ENCODE measurements around the gene ZNF580. TPM values are rescaled to one million over a fixed set of nuclear protein-coding genes. Genes with fewer than 3 reads are reported as not detected.

ZNF580 gene
- total RNA-seq, 1 donor from 2014 or later, result 163 TPM

GRCh38 chr19:55650126-55650557 is 9.3 kb downstream of the ZNF580 start:
- Histone ChIP-seq H3K27me3 (no peaks in the 10 kb centered on the region), H3K27ac (no peak overlapping the region), H3K4me1 (peaks cover 0 to 10% of the 10 kb centered on the region in 2 donors), H3K4me3 (no peak overlapping the region), H3K36me3 (peaks cover 3 to 5% of the 10 kb centered on the region in 2 donors), H3K9me3 (no peaks in the 10 kb centered on the region)
- intact Hi-C loops (cut with DNase I), result loop anchor here (5.0 to 10.0 kb wide), 3 partner anchors 535 to 1455 kb away; partner anchors contain the start of genes LENG8, PPP1R12C and TSEN34
- TF ChIP-seq CTCF (IDR thresholded peaks at IDR 0.05), result no peak
- DNase-seq (ENCODE audit: low spot score in 2 of 2), result no peak

GRCh38 chr19:55650602-55651230 is 9.9 kb downstream of the ZNF580 start:
- TF ChIP-seq CTCF (IDR thresholded peaks at IDR 0.05), result no peak
- H3K36me3 ChIP-seq, result no peaks in the 10 kb centered on the region
- no peak overlapping the region for H3K27ac ChIP-seq
- intact Hi-C loops (cut with DNase I), result loop anchor here (5.0 to 10.0 kb wide), 3 partner anchors 536 to 1456 kb away; partner anchors contain the start of genes LENG8, PPP1R12C and TSEN34
- DNase-seq (ENCODE audit: low spot score in 2 of 2), result no peak
- H3K4me3 ChIP-seq, result no peak overlapping the region
- no peaks in the 10 kb centered on the region for H3K27me3 ChIP-seq
- H3K9me3 ChIP-seq, result no peaks in the 10 kb centered on the region
- peaks cover 0 to 10% of the 10 kb centered on the region in 2 donors for H3K4me1 ChIP-seq

- H3K4me3 ChIP-seq, result no peak overlapping the region
- H3K4me1 ChIP-seq, result peaks cover 2 to 16% of the 10 kb centered on the region in 2 donors
- TF ChIP-seq CTCF (IDR thresholded peaks at IDR 0.05), result no peak
- H3K36me3 ChIP-seq, result no peaks in the 10 kb centered on the region
- no peaks in the 10 kb centered on the region for H3K27me3 ChIP-seq
- no peak for DNase-seq (ENCODE audit: low spot score in 2 of 2)
- no peaks in the 10 kb centered on the region for H3K9me3 ChIP-seq
- no peak overlapping the region for H3K27ac ChIP-seq
- intact Hi-C loops (cut with DNase I), result loop anchor here (5.0 to 10.0 kb wide), 3 partner anchors 536 to 1456 kb away; partner anchors contain the start of genes LENG8, PPP1R12C and TSEN34
Measured at GRCh38 chr19:55651236-55651635, 10.4 kb downstream of the ZNF580 start.

GRCh38 chr19:55652311-55653128 is 11.7 kb downstream of the ZNF580 start:
- no peaks in the 10 kb centered on the region for H3K27me3 ChIP-seq
- peaks cover 15 to 25% of the 10 kb centered on the region in 2 donors for H3K4me1 ChIP-seq
- peak overlapping the region; percentile 97 for H3K27ac ChIP-seq
- DNase-seq (ENCODE audit: low spot score in 2 of 2), result no peak
- no peaks in the 10 kb centered on the region for H3K9me3 ChIP-seq
- H3K4me3 ChIP-seq, result peak overlapping the region in 1 of 2 donors; percentile 77
- H3K36me3 ChIP-seq, result no peaks in the 10 kb centered on the region
- TF ChIP-seq CTCF (IDR thresholded peaks at IDR 0.05), result no peak
- intact Hi-C loops (cut with DNase I), result loop anchor here (1.0 to 10.0 kb wide), 4 partner anchors 20 to 1458 kb away; partner anchors contain the start of genes LENG8, PPP1R12C and TSEN34

- Histone ChIP-seq H3K27ac (peak overlapping the region; percentile 97), H3K4me1 (peaks cover 18 to 36% of the 10 kb centered on the region in 2 donors), H3K4me3 (peak overlapping the region; percentile 77 to 89), H3K27me3 (no peaks in the 10 kb centered on the region), H3K36me3 (no peaks in the 10 kb centered on the region), H3K9me3 (no peaks in the 10 kb centered on the region)
- peak; percentile 94 to 100 (median 96) for TF ChIP-seq CTCF (IDR thresholded peaks at IDR 0.05)
- DNase-seq (ENCODE audit: low spot score in 2 of 2), result peak; percentile 95 to 99
- intact Hi-C loops (cut with DNase I), result loop anchor here (1.0 to 10.0 kb wide), 7 partner anchors 21 to 1459 kb away; partner anchors contain the start of genes EPN1, LENG8, PPP1R12C and PPP6R1
Measured at GRCh38 chr19:55653651-55654322, 13.0 kb downstream of the ZNF580 start.

Measured in ascending aorta (tissue), 2 donors.